Activated B cell treated with CpG ODN at 0.5 μM for 24 hours (primary cell): ENCODE results near the gene ADM. TPM values are rescaled to one million over a fixed set of nuclear protein-coding genes. Genes with fewer than 3 reads are reported as not detected.
A peak's percentile ranks its signal among the peaks of the same experiment; 100 is the strongest.

ENCODE experiments used
- ATAC-seq: fragments of 200-7000 bp; cut with Tn5 transposase; one replicate; pipeline ENCODE4 v1.10.0; 2021; ENCODE audit warnings: low read depth, mild to moderate bottlenecking, moderate library complexity
- CTCF ChIA-PET: fragments of 350-600 bp; sonication (Branson Sonifier 250); formaldehyde crosslinking; loops from one replicate; lab custom pipeline; 2021; ENCODE audit warnings: antibody characterized with exemption; lab: Charles Lee
- POLR2A ChIA-PET: fragments of 350-600 bp; sonication (Branson Sonifier 250); formaldehyde crosslinking; loops from one replicate; lab custom pipeline; 2021; ENCODE audit warnings: antibody characterized with exemption; lab: Charles Lee
- DNase-seq: peaks from one replicate; pipeline ENCODE4 v3.0.0; 2022
- H3K27ac Mint-ChIP-seq: one replicate; pipeline ENCODE4 v1.8.0; 2020; ENCODE audit warnings: mixed read lengths
- H3K27me3 Mint-ChIP-seq: one replicate; pipeline ENCODE4 v1.8.0; 2021; ENCODE audit warnings: mixed read lengths
- H3K36me3 Mint-ChIP-seq: one replicate; pipeline ENCODE4 v1.8.0; 2021; ENCODE audit warnings: low read depth, mixed read lengths
- H3K4me1 Mint-ChIP-seq: one replicate; pipeline ENCODE4 v1.8.0; 2021; ENCODE audit warnings: mixed read lengths
- H3K4me3 Mint-ChIP-seq: one replicate; pipeline ENCODE4 v1.8.0; 2020; ENCODE audit warnings: mild to moderate bottlenecking, mixed read lengths
- H3K9me3 Mint-ChIP-seq: one replicate; pipeline ENCODE4 v1.8.0; 2020; ENCODE audit warnings: mixed read lengths
- intact Hi-C: fragments of 100-400 bp; cut with micrococcal nuclease; formaldehyde crosslinking; loops from one replicate; pipeline ENCODE4 v1.15.1; 2024
- total RNA-seq: library from RNA; stranded (reverse); gene quantifications from 2 replicates; pipeline ENCODE4 v1.2.3, GENCODE V29; 2022
- TF ChIP-seq, protein P1 (sequence below): fragments of 200-600 bp; IDR thresholded peaks from one replicate; pipeline ENCODE4 v1.8.0; 2022; ENCODE audit warnings: antibody characterized with exemption, mild to moderate bottlenecking

ADM gene, protein sequence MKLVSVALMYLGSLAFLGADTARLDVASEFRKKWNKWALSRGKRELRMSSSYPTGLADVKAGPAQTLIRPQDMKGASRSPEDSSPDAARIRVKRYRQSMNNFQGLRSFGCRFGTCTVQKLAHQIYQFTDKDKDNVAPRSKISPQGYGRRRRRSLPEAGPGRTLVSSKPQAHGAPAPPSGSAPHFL
- total RNA-seq: 1.2 and 1.3 TPM in 2 replicates

DNA sequence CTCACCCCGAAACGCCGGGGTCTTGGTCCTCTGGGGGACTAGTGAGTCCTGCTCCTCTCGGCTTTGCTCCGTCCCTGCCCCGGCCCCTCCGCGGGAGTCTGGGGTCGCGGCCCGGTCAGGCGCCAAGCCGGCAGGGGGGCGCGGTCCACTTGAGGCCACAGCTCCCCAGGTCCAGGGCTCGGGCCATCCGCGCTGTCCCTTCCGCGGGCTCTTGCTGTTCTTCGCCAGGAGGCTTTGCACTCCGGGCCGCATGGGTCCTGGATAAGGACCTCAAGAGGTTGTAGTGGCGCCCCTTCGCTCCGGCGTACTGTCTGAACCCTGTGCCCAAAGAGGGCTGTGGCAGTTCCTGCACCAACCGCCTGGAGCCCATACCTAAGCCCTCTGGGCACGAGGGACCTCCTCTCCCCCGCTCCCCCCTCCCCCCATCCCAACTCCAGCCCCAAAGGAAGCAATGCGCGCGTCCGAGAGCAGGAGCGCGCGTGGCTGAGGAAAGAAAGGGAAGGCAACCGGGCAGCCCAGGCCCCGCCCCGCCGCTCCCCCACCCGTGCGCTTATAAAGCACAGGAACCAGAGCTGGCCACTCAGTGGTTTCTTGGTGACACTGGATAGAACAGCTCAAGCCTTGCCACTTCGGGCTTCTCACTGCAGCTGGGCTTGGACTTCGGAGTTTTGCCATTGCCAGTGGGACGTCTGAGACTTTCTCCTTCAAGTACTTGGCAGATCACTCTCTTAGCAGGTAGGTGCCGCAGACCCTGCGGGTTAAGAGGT lies at the start of gene ADM:
ADM (plus strand) TSS at position 579 of the 767 bp plus-strand sequence. CDS start 628 bp downstream, outside the sequence.
- ChIA-PET CTCF (interaction anchor here (0.6 to 8.8 kb wide), 16 partner anchors 9 to 547 kb away, joined by 3 to 105 read pairs (median 3); no protein-coding TSS in a partner anchor), POLR2A (interaction anchor here (0.8 to 4.7 kb wide), 7 partner anchors 10 to 554 kb away, joined by 3 to 29 read pairs (median 3); no protein-coding TSS in a partner anchor)
- peaks cover 6% of the 10 kb centered on the region for H3K27me3 Mint-ChIP-seq

DNA sequence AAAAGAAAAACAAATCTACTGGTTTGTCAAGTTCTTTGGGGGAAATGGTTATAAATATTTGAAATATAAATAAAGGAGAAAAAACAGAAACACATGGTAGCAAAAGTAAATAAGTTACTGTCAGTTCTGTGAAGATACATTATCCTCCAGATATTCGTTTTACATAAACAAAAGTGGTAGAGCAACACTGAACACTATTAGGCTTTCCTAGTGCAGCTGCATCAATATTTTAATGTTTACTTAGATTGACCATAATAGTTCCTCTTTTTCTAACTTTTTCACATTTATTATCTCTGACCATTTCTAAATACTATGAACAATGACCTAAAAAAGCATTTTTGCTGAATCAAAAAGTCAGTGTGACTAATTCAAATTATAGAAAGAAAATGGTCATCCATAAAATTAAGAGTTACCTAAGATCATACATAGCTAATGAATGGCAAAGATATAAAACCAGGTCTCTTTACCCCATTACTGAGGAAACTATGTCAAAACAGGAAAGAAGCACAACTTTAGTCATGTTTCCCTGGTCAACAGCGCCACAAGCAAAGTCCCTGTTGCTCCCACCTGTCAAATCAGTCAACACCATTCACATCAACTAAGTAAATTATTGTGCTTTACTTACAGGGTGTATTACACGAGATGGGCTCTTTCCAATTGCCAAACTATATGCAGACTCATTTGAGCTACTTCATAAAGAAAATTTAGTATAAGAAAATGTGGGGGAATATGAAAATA lies 49.3 kb upstream of the ADM start:
- CTCF ChIA-PET: interaction anchor here (1.3 kb wide), 1 partner anchor 37 kb away, joined by 4 read pairs; no protein-coding TSS in a partner anchor
- intact Hi-C loops: no loop called here
- POLR2A ChIA-PET: no interaction called here
- no peaks in the 10 kb centered on the region for H3K36me3 Mint-ChIP-seq
- DNase-seq: no peak
- no peak for ATAC-seq
- H3K4me3 Mint-ChIP-seq: no peak overlapping the region
- H3K9me3 Mint-ChIP-seq: no peaks in the 10 kb centered on the region
- H3K27ac Mint-ChIP-seq: no peak overlapping the region
- peaks cover 13% of the 10 kb centered on the region for H3K4me1 Mint-ChIP-seq
- H3K27me3 Mint-ChIP-seq: no peaks in the 10 kb centered on the region
- TF ChIP-seq, protein P1, sequence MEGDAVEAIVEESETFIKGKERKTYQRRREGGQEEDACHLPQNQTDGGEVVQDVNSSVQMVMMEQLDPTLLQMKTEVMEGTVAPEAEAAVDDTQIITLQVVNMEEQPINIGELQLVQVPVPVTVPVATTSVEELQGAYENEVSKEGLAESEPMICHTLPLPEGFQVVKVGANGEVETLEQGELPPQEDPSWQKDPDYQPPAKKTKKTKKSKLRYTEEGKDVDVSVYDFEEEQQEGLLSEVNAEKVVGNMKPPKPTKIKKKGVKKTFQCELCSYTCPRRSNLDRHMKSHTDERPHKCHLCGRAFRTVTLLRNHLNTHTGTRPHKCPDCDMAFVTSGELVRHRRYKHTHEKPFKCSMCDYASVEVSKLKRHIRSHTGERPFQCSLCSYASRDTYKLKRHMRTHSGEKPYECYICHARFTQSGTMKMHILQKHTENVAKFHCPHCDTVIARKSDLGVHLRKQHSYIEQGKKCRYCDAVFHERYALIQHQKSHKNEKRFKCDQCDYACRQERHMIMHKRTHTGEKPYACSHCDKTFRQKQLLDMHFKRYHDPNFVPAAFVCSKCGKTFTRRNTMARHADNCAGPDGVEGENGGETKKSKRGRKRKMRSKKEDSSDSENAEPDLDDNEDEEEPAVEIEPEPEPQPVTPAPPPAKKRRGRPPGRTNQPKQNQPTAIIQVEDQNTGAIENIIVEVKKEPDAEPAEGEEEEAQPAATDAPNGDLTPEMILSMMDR: no peak

More for the DNA sequence above, at the start of gene ADM:
- intact Hi-C loops: loop anchor here (1.0 to 10.0 kb wide), 5 partner anchors 10 to 1540 kb away; partner anchors contain the start of genes SBF2, USP47 and ZNF143
- H3K4me3 Mint-ChIP-seq: peak within 1 kb of the TSS; percentile 97
- peaks cover 6% of the 10 kb centered on the region for H3K36me3 Mint-ChIP-seq
- TF ChIP-seq, protein P1: no peak
- DNase-seq (peak; percentile 47), ATAC-seq (peak; percentile 23)
- H3K4me1 Mint-ChIP-seq: peaks cover 46% of the 10 kb centered on the region
- peak within 1 kb of the TSS; percentile 12 for H3K27ac Mint-ChIP-seq
- H3K9me3 Mint-ChIP-seq: no peaks in the 10 kb centered on the region

DNA sequence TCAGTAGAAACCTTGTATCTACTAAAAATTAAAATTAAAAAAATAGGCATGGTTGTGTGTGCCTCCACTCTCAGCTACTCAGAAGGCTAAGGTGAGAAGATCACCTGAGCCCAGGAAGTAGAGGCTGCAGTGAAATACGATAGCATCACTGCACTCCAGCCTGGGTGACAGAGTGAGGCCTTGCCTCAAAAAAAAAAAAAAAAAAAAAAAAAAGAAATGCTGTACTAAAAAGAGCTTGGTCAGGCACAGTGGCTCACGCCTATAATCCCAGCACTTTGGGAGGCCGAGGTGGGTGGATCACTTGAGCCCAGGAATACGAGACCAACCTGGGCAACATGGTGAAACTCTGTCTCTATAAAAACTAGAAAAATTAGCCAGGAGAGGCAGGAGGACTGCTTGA lies 47.4 kb upstream of the ADM start:
- Mint-ChIP-seq H3K9me3 (no peaks in the 10 kb centered on the region), H3K4me1 (peaks cover 13% of the 10 kb centered on the region), H3K4me3 (no peak overlapping the region), H3K27ac (no peak overlapping the region), H3K27me3 (no peaks in the 10 kb centered on the region), H3K36me3 (no peaks in the 10 kb centered on the region)
- ChIA-PET POLR2A (no interaction called here), CTCF (no interaction called here)
- ATAC-seq: no peak
- no peak for DNase-seq
- intact Hi-C loops: no loop called here
- TF ChIP-seq, protein P1: no peak

DNA sequence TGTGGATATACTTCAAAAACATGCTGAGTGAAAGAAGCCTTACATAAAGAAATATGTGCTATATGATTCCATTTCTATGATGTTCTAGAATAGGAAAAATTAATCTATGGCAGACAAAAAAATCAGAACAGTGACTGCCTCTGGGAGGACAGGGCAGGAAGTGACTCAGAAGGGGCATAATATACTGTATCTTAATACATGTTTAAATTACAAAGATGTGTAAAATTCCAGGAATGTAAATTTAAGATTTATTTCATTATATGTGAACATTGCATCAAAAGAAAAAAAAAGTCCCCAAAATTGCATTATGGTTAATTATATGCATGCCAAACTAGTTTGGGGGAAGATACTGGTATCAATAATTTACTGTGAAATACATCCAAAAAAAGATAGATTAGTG lies 43.1 kb upstream of the ADM start:
- H3K27me3 Mint-ChIP-seq: no peaks in the 10 kb centered on the region
- CTCF ChIA-PET: no interaction called here
- TF ChIP-seq, protein P1: no peak
- peaks cover 3% of the 10 kb centered on the region for H3K9me3 Mint-ChIP-seq
- DNase-seq (no peak), ATAC-seq (no peak)
- no peak overlapping the region for H3K27ac Mint-ChIP-seq
- peaks cover 2% of the 10 kb centered on the region for H3K36me3 Mint-ChIP-seq
- peaks cover 3% of the 10 kb centered on the region for H3K4me1 Mint-ChIP-seq
- no peak overlapping the region for H3K4me3 Mint-ChIP-seq
- POLR2A ChIA-PET: no interaction called here
- intact Hi-C loops: no loop called here
